Stimulated activated naive CD8-positive, alpha-beta T cell treated with anti-CD3 and anti-CD28 coated beads, Interleukin-15, amount 100 ng/mL, for 72 hours (primary cell): ENCODE measurements around the gene APEH.

Source experiments
- ATAC-seq: fragments of 150-1000 bp; cut with Tn5 transposase; 2 replicates; pipeline ENCODE4 v1.10.0; 2021; ENCODE audit warnings: mild to moderate bottlenecking, moderate library complexity
- DNase-seq, 2 donors: peaks; one replicate each; pipeline ENCODE4 v3.0.0; 2021 to 2022
- H3K27ac Mint-ChIP-seq, 2 donors: one replicate each; pipeline ENCODE4 v1.8.0; 2022; ENCODE audit warnings: mild to moderate bottlenecking in 2 of 2, mixed read lengths in 2 of 2, moderate library complexity in 2 of 2
- H3K27me3 Mint-ChIP-seq: one replicate; pipeline ENCODE4 v1.8.0; 2022; ENCODE audit warnings: mixed read lengths
- H3K4me1 Mint-ChIP-seq: one replicate; pipeline ENCODE4 v1.8.0; 2022; ENCODE audit warnings: mild to moderate bottlenecking, mixed read lengths
- H3K4me3 Mint-ChIP-seq, 2 donors: one replicate each; pipeline ENCODE4 v1.8.0; 2022; ENCODE audit warnings: mild to moderate bottlenecking in 2 of 2, mixed read lengths in 2 of 2, moderate library complexity in 1 of 2
- H3K9me3 Mint-ChIP-seq, 2 donors: one replicate each; pipeline ENCODE4 v1.8.0; 2022; ENCODE audit warnings: mixed read lengths in 2 of 2

APEH gene

GRCh38 chr3:49673715-49674496 lies at the start of gene APEH:
Gene APEH (plus strand): TSS chr3:49674351. CDS start chr3:49674402, 51 bp downstream.
- peak; percentile 99 for DNase-seq
- no peaks in the 10 kb centered on the region for H3K27me3 Mint-ChIP-seq
- H3K4me3 Mint-ChIP-seq: peak within 1 kb of the TSS; percentile 89
- H3K27ac Mint-ChIP-seq: peak within 1 kb of the TSS; percentile 98
- no peaks in the 10 kb centered on the region for H3K9me3 Mint-ChIP-seq
- peak; percentile 92 for ATAC-seq
- peaks cover 45% of the 10 kb centered on the region for H3K4me1 Mint-ChIP-seq

GRCh38 chr3:49625071-49625470 lies 49.1 kb upstream of the APEH start:
- no peaks in the 10 kb centered on the region for H3K9me3 Mint-ChIP-seq
- DNase-seq (no peak), ATAC-seq (no peak)
- H3K4me1 Mint-ChIP-seq: peaks cover 18% of the 10 kb centered on the region
- no peak overlapping the region for H3K27ac Mint-ChIP-seq
- no peak overlapping the region for H3K4me3 Mint-ChIP-seq
- H3K27me3 Mint-ChIP-seq: peaks cover 6% of the 10 kb centered on the region

- no peak overlapping the region for H3K4me3 Mint-ChIP-seq
- ATAC-seq (no peak), DNase-seq (no peak)
- no peak overlapping the region for H3K27ac Mint-ChIP-seq
- peaks cover 18% of the 10 kb centered on the region for H3K4me1 Mint-ChIP-seq
- H3K27me3 Mint-ChIP-seq: peaks cover 2% of the 10 kb centered on the region
- no peaks in the 10 kb centered on the region for H3K9me3 Mint-ChIP-seq
Observed at GRCh38 chr3:49626101-49626581, 48.0 kb upstream of the APEH start.

GRCh38 chr3:49626796-49627195 lies 47.4 kb upstream of the APEH start:
- no peak overlapping the region for H3K4me3 Mint-ChIP-seq
- H3K4me1 Mint-ChIP-seq: peaks cover 18% of the 10 kb centered on the region
- ATAC-seq (no peak), DNase-seq (no peak)
- no peaks in the 10 kb centered on the region for H3K27me3 Mint-ChIP-seq
- no peak overlapping the region for H3K27ac Mint-ChIP-seq
- no peaks in the 10 kb centered on the region for H3K9me3 Mint-ChIP-seq

GRCh38 chr3:49627634-49628033 lies 46.5 kb upstream of the APEH start:
- H3K4me1 Mint-ChIP-seq: peaks cover 18% of the 10 kb centered on the region
- no peaks in the 10 kb centered on the region for H3K9me3 Mint-ChIP-seq
- H3K4me3 Mint-ChIP-seq: no peak overlapping the region
- H3K27me3 Mint-ChIP-seq: no peaks in the 10 kb centered on the region
- ATAC-seq (no peak), DNase-seq (no peak)
- H3K27ac Mint-ChIP-seq: no peak overlapping the region

- Mint-ChIP-seq H3K4me3 (no peak overlapping the region), H3K9me3 (no peaks in the 10 kb centered on the region), H3K27me3 (no peaks in the 10 kb centered on the region), H3K27ac (peak overlapping the region in 1 of 2 donors; percentile 64), H3K4me1 (peaks cover 18% of the 10 kb centered on the region)
- no peak for DNase-seq
- ATAC-seq: no peak
Observed at GRCh38 chr3:49628249-49628648, 45.9 kb upstream of the APEH start.

- Mint-ChIP-seq H3K27me3 (no peaks in the 10 kb centered on the region), H3K9me3 (no peaks in the 10 kb centered on the region), H3K4me1 (peaks cover 18% of the 10 kb centered on the region), H3K27ac (no peak overlapping the region), H3K4me3 (no peak overlapping the region)
- DNase-seq (no peak), ATAC-seq (no peak)
Observed at GRCh38 chr3:49629451-49629850, 44.7 kb upstream of the APEH start.

GRCh38 chr3:49629866-49630265 lies 44.3 kb upstream of the APEH start:
- ATAC-seq (no peak), DNase-seq (no peak)
- Mint-ChIP-seq H3K4me1 (peaks cover 18% of the 10 kb centered on the region), H3K9me3 (no peaks in the 10 kb centered on the region), H3K27me3 (no peaks in the 10 kb centered on the region), H3K4me3 (no peak overlapping the region), H3K27ac (no peak overlapping the region)

- Mint-ChIP-seq H3K4me1 (peaks cover 18% of the 10 kb centered on the region), H3K4me3 (no peak overlapping the region), H3K27me3 (no peaks in the 10 kb centered on the region), H3K9me3 (no peaks in the 10 kb centered on the region), H3K27ac (no peak overlapping the region)
- no peak for DNase-seq
- no peak for ATAC-seq
Observed at GRCh38 chr3:49630784-49631183, 43.4 kb upstream of the APEH start.

- no peak overlapping the region for H3K27ac Mint-ChIP-seq
- H3K27me3 Mint-ChIP-seq: no peaks in the 10 kb centered on the region
- ATAC-seq (no peak), DNase-seq (no peak)
- H3K4me3 Mint-ChIP-seq: no peak overlapping the region
- no peaks in the 10 kb centered on the region for H3K9me3 Mint-ChIP-seq
- peaks cover 7% of the 10 kb centered on the region for H3K4me1 Mint-ChIP-seq
Observed at GRCh38 chr3:49634736-49635135, 39.4 kb upstream of the APEH start.

- H3K9me3 Mint-ChIP-seq: no peaks in the 10 kb centered on the region
- DNase-seq (no peak), ATAC-seq (peak; percentile 42)
- no peak overlapping the region for H3K4me3 Mint-ChIP-seq
- peaks cover 7% of the 10 kb centered on the region for H3K4me1 Mint-ChIP-seq
- H3K27ac Mint-ChIP-seq: peak overlapping the region in 1 of 2 donors; percentile 31
- H3K27me3 Mint-ChIP-seq: no peaks in the 10 kb centered on the region
Observed at GRCh38 chr3:49636883-49637609, 37.1 kb upstream of the APEH start.

GRCh38 chr3:49638445-49638844 lies 35.7 kb upstream of the APEH start:
- ATAC-seq (no peak), DNase-seq (no peak)
- H3K27ac Mint-ChIP-seq: no peak overlapping the region
- H3K27me3 Mint-ChIP-seq: no peaks in the 10 kb centered on the region
- no peaks in the 10 kb centered on the region for H3K9me3 Mint-ChIP-seq
- no peak overlapping the region for H3K4me3 Mint-ChIP-seq
- H3K4me1 Mint-ChIP-seq: peaks cover 7% of the 10 kb centered on the region

- Mint-ChIP-seq H3K4me3 (no peak overlapping the region), H3K27me3 (no peaks in the 10 kb centered on the region), H3K27ac (no peak overlapping the region), H3K9me3 (no peaks in the 10 kb centered on the region), H3K4me1 (peaks cover 7% of the 10 kb centered on the region)
- ATAC-seq: no peak
- DNase-seq: no peak
Observed at GRCh38 chr3:49639551-49639950, 34.6 kb upstream of the APEH start.

GRCh38 chr3:49641292-49641691 lies 32.9 kb upstream of the APEH start:
- no peaks in the 10 kb centered on the region for H3K9me3 Mint-ChIP-seq
- no peak for DNase-seq
- H3K27me3 Mint-ChIP-seq: no peaks in the 10 kb centered on the region
- H3K4me1 Mint-ChIP-seq: peaks cover 7% of the 10 kb centered on the region
- ATAC-seq: no peak
- peak overlapping the region in 1 of 2 donors; percentile 55 for H3K27ac Mint-ChIP-seq
- no peak overlapping the region for H3K4me3 Mint-ChIP-seq

GRCh38 chr3:49641921-49642707 lies 32.0 kb upstream of the APEH start:
- DNase-seq (no peak), ATAC-seq (no peak)
- peaks cover under 1% of the 10 kb centered on the region for H3K4me1 Mint-ChIP-seq
- no peak overlapping the region for H3K4me3 Mint-ChIP-seq
- H3K9me3 Mint-ChIP-seq: no peaks in the 10 kb centered on the region
- no peak overlapping the region for H3K27ac Mint-ChIP-seq
- H3K27me3 Mint-ChIP-seq: no peaks in the 10 kb centered on the region
